GM18868 (cell line): ENCODE measurements around the gene N4BP2.
"Not testable (repeated sequence)": the region's sequence is repeated elsewhere in the genome, so short reads cannot be mapped to it uniquely, and the experiment has no call there.

Experiments
- ATAC-seq: cut with Tn5 transposase; IDR thresholded peaks from one replicate; pipeline ENCODE4 v1.9.1; 2021; ENCODE audit warnings: mild to moderate bottlenecking, moderate library complexity; ENCODE audit not compliant: unreplicated experiment

The N4BP2 gene

DNA sequence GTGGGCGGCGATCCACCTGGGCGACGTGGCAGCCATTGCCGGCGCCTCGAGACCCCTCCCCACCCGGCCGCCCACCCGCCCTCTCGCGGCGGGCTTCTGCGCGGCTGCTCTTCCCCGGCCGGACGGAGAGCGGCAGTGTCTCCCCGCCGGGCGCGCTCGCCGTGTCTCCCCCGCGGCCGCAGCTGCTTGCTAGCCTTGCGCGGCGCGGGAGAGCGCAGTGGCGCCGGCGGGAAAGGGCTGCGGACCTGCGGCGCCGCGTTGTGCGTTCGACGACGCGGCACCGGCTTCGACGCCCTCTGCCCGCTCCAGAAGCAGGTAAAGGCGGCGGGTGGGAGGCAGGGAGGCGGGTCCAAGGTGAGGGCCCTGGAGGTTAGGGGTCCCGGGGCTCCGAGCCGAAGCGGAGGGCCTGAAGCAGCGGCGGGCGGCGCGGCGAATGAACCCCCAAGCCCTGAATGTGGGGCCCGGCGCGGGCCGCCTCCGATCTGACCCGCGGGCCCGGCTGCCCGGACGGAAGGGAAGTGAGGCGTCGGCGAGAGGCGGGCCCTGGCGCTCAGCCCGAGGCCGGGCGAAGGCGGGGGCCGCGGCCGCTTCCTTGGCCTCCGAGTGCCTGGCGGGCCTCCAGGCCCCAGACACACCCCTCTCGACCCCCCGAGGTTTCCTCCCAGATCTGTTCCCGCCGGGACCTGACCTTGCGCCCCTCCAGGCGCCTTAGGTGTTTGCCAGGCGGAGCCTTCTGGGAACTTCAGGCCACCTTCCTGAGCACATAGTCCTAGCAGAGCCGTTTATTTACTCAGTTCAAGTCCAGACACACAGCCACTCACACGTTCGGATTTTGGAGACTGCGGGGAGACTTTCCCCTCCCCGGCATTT lies at the start of gene N4BP2:
TSS of gene N4BP2 (plus strand) at position 135 of the 870 bp plus-strand sequence. CDS start 40,491 bp downstream, outside the sequence.
- ATAC-seq = peak; percentile 55

DNA sequence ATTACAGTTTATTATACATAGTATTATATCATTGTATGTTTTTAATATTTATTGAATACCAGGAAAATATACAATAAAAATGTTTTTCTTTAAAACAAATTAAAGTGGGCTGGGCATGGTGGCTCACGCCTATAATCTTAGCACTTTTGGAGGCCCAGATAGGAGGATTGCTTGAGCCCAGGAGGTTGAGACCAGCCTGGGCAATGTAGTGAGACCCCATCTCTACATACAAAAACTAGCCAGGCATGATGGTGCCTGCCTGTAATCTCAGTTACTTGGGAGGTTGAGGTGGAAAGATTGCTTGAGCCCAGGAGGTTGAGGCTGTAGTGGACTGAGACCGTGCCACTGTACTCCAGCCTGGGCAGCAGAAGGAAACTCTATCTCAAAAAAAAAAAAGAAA lies 40.6 kb upstream of the N4BP2 start:
- ATAC-seq = no peak

GRCh38 chr4:40020221-40020620 lies 36.4 kb upstream of the N4BP2 start:
- no peak for ATAC-seq

DNA sequence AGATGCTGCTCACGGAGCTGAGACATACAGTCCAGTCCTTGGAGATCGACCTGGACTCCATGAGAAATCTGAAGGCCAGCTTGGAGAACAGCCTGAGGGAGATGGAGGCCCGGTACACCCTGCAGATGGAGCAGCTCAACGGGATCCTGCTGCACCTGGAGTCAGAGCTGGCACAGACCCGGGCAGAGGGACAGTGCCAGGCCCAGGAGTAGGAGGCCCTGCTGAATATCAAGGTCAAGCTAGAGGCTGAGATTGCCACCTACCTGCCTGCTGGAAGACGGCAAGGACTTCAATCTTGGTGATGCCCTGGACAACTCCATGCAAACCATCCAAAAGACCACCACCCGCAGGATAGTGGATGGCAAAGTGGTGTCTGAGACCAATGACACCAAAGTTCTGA lies 35.5 kb upstream of the N4BP2 start:
- not testable (repeated sequence) for ATAC-seq

DNA sequence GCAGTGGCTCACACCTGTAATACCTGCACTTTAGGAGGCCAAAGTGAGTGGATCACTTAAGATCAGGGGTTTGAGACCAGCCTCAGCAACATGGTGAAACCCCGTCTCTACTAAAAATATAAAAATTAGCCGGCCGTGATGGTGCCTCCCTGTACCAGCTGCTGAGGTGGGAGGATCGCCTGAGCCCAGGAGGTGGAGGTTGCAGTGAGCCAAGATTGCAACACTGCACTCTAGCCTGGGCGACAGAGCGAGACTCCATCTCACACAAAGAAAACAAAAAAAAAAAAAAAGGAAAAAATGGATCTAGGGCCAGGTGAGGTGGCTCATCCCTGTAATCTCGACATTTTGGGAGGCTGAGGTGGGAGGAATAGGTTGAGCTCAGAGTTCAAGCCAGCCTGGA lies 32.6 kb upstream of the N4BP2 start:
- ATAC-seq = not testable (repeated sequence)

DNA sequence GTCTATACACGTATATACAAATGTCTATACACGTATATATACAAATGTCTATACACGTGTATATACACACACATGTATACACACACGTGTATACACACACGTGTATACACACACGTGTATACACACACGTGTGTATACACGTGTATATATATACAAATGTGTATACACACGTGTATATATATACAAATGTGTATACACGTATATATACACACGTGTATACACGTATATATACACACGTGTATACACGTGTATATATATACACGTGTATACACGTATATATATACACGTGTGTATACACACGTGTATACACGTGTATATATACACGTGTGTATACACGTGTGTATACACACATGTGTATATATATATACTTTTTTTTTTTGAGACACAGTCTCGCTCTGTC lies 23.9 kb upstream of the N4BP2 start:
- ATAC-seq = no peak

DNA sequence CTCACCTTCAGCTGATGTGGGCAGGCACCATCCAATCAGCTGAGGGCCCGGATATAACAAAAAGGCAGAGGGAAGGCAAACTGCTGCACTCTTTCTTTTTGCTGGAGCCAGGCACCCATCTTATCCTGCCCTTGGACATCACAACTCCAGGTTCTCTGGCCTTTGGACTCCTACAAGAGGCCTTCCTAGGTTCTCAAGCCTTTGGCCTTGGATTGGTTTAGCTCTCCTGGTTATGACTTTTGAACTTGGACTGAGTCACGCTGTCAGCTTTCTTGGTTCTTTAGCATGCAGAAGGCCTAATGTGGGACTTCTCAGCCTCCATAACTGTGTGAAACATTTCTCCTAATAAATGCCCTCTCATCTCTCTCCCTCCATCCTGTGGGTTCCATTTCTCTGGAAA lies 23.0 kb upstream of the N4BP2 start:
- ATAC-seq = no peak

DNA sequence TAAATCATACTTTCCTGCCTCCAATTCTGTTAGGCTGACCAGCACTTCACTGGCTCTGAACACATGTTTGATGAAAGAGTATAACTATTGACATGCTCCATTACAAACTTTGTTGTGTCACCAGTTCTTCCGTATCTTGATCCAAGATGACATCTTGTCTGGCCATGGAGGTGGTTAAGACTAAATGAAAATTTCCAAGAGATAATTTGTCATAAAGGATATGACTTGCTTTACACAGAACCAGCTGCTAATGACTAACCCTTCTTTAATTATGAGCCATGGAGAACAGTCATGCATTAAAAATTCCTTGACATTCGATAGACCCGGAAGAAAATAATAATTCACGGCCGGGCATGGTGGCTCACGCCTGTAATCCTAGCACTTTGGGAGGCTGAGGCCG lies 17.7 kb upstream of the N4BP2 start:
- ATAC-seq = no peak

DNA sequence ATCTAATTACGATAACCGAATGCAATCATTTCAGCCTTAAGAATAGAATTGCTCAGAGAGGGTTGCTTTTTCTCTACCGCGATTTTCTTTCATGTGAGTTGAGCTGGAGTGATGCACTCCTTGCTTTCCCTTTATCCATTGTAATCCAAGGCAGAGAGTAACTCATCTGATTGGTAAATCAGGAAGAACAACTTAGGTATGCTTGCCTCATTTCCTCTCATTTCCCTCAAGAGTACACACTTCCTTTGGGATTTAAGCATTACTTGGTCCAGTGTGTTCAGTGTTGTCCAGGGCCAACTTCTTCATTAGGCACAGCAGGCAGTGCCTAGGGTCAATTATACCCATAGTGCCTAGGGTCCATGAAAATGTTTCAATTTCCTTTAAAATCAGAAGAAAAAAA lies 15.7 kb upstream of the N4BP2 start:
- ATAC-seq = no peak

DNA sequence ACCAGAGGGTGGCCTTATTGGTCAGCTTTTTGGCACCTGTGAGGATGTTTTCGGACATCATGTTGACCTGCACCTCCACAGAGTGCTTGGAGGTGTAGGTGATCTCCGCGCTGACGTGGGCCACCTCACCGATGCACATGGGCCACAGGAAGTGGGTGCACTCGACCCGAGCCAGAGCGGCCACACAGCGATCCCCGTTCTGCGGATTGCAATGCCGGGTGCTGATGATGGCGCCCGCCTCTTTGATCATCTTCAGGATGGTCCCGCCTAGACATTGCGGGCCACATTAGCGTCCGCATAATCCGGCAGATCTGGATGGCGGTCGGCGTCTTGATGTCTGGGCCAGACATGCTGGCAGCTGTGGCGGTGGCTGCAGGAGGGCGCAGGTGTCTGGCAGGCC lies 12.9 kb upstream of the N4BP2 start:
- ATAC-seq = no peak

DNA sequence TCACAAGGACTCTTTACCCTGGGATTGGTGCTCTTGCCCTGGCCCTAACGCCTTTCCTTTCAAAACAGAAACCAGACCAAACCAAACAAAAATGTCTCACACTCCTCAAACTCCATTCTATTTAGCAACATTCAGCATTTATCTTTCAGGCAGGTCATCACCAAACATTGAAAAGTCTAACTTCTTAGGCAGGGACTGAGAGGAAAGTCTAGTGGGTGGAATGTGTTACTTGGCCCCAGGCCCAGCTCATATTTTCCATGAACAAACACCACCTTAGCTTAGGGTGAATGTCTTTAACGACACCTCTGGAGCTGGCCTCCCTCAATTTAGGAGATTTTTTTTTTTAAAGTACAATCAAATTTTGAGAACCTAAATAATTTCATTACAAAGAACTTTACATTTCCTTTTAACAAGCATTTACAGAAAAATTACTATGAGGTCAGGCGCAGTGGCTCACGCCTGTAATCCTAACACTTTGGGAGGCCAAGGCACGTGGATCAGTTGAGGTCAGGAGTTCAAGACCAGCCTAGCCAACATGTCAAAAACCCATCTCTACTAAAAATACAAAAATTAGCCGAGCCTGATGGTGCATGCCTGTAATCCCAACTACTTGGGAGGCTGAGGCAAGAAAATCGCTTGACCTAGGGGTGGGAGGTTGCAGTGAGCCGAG lies 10.2 kb upstream of the N4BP2 start:
- ATAC-seq = no peak

GRCh38 chr4:40053161-40053560 lies 3.5 kb upstream of the N4BP2 start:
- no peak for ATAC-seq

GRCh38 chr4:40055511-40055862 lies 1.2 kb upstream of the N4BP2 start:
- ATAC-seq = peak; percentile 5

- peak; percentile 32 for ATAC-seq
These were observed 561 bp upstream of the N4BP2 start for GRCh38 chr4:40055863-40056715.

GRCh38 chr4:40057586-40058091 lies 989 bp downstream of the N4BP2 start:
- ATAC-seq = peak; percentile 69

- no peak for ATAC-seq
These were observed 1.5 kb downstream of the N4BP2 start for GRCh38 chr4:40058121-40058520.

GRCh38 chr4:40058854-40059253 lies 2.2 kb downstream of the N4BP2 start:
- no peak for ATAC-seq

DNA sequence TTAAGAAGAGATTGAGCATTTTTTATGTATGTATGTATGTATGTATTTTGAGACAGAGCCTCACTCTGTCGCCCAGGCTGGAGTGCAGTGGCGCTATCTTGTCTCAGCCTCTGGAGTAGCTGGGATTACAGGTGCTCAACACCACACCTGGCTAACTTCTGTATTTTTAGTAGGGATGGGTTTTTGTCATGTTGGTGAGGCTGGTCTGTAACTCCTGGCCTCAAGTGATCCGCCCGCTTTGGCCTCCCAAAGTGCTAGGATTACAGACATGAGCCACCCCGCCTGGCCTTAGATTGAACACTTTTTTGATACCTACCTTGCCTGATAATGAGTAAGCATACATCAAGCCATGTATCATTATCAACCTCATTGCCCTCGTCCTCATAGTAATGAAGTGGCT lies 2.7 kb downstream of the N4BP2 start:
- no peak for ATAC-seq

GRCh38 chr4:40065010-40065409 lies 8.4 kb downstream of the N4BP2 start:
- ATAC-seq = no peak

GRCh38 chr4:40066651-40067050 lies 10.0 kb downstream of the N4BP2 start:
- no peak for ATAC-seq

DNA sequence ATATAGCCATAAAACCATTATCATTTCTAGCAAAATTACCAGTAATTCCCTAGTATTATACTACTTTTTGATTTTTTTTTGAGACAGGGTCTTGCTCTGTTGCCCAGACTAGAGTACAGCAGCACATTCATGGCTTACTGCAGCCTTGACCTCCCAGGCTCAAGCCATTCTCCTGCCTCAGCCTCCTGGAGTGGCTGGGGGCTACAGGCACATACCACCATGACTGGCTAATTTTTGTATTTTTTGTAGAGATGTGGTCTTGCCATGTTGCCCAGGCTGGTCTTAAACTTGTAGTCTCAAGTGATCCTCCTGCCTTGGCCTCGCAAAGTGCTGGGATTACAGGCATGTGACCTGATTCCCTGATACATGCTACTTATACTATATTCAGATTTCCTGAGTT lies 13.7 kb downstream of the N4BP2 start:
- ATAC-seq = no peak
